LNCaP clone FGC (cell line): ENCODE data around the gene TNFSF9.
"Not testable (repeated sequence)": the region's sequence is repeated elsewhere in the genome, so short reads cannot be mapped to it uniquely, and the experiment has no call there.

Experiments used
- DNase-seq: peaks from one replicate; pipeline ENCODE4 v3.0.0-alpha.2; 2011; ENCODE audit warnings: low read depth
- H3K4me3 ChIP-seq: 2 replicates; pipeline ENCODE4 v1.5.1; 2011; ENCODE audit warnings: mild to moderate bottlenecking, low read depth, low read length, control low read depth
- TF ChIP-seq, protein P1 (sequence below): IDR thresholded peaks from 2 replicates; pipeline ENCODE4 v1.5.1; 2012; ENCODE audit warnings: mild to moderate bottlenecking; ENCODE audit not compliant: control insufficient read depth, insufficient read depth; ENCODE audit errors: extremely low read depth

TNFSF9 gene

GRCh38 chr19:6499052-6499790 is 31.6 kb upstream of the TNFSF9 start:
- no peak overlapping the region for H3K4me3 ChIP-seq
- TF ChIP-seq, protein P1, sequence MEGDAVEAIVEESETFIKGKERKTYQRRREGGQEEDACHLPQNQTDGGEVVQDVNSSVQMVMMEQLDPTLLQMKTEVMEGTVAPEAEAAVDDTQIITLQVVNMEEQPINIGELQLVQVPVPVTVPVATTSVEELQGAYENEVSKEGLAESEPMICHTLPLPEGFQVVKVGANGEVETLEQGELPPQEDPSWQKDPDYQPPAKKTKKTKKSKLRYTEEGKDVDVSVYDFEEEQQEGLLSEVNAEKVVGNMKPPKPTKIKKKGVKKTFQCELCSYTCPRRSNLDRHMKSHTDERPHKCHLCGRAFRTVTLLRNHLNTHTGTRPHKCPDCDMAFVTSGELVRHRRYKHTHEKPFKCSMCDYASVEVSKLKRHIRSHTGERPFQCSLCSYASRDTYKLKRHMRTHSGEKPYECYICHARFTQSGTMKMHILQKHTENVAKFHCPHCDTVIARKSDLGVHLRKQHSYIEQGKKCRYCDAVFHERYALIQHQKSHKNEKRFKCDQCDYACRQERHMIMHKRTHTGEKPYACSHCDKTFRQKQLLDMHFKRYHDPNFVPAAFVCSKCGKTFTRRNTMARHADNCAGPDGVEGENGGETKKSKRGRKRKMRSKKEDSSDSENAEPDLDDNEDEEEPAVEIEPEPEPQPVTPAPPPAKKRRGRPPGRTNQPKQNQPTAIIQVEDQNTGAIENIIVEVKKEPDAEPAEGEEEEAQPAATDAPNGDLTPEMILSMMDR: no peak
- DNase-seq: no peak

DNA sequence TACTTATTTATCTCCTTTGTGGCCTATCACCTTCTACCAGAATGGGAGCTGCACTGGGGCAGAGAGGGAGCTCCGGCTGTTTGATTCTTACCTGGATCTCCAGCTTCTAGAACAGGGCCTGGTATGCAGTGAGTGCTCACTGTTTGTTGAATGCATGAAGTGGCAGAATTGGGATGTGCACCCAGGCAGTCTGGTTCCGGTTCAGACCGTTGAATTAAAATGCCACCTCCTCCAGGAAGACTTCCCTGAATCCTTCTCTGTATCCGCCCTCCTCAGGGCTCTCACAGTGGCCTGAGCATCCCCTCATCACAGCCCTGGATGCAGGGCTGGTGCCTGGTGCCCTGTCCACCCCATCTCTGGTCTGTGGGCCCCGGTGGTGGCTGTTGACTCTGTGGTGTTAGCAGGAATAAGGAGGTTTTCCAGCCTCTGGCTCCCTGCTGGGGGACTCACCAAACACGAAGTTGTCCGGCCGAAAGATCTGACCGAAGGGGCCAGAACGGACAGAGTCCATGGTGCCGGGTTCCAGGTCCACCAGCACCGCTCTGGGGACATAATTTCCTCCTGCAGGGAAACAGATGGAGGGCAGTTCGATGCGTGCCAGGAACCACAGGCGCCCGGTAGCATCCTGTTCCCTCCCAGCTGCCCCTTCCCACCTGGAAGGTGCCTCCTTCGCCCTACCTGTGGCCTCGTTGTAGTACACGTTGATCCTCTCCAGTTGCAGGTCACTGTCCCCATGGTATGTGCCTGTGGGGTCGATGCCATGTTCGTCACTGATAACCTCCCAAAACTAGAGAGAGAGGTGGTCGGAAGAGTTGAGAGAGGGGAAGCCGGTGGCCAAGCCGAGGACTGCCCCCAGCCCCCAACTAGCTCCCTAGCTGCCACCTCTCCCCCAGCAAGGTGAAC is 29.7 kb upstream of the TNFSF9 start:
- H3K4me3 ChIP-seq: peak overlapping the region; percentile 57
- TF ChIP-seq, protein P1: no peak
- no peak for DNase-seq

GRCh38 chr19:6501740-6502648 is 28.8 kb upstream of the TNFSF9 start, which contains the start of gene TUBB4A:
Gene TUBB4A, minus strand, starts transcription at chr19:6502309. Its CDS starts 97 bp downstream, at chr19:6502212.
- H3K4me3 ChIP-seq: peak within 1 kb of the TSS; percentile 57
- TF ChIP-seq, protein P1: no peak
- DNase-seq: no peak

GRCh38 chr19:6503407-6504201 is 27.2 kb upstream of the TNFSF9 start:
- DNase-seq: no peak
- no peak overlapping the region for H3K4me3 ChIP-seq
- TF ChIP-seq, protein P1: no peak

GRCh38 chr19:6508028-6508771 is 22.6 kb upstream of the TNFSF9 start:
- DNase-seq, H3K4me3 ChIP-seq: not testable (repeated sequence)
